Ishikawa (cell line): Measurements from ENCODE around the gene HIF1A.

Experiments used
- CEBPB ChIP-seq: IDR thresholded peaks from 2 replicates; pipeline ENCODE4 v1.6.1; 2012
- CREB1 ChIP-seq: IDR thresholded peaks from 2 replicates; pipeline ENCODE4 v1.6.1; 2012; ENCODE audit warnings: low read depth
- EGR1 ChIP-seq: IDR thresholded peaks from 2 replicates; pipeline ENCODE4 v1.6.1; 2012
- EP300 ChIP-seq: IDR thresholded peaks from 2 replicates; pipeline ENCODE4 v1.6.1; 2012; ENCODE audit warnings: borderline replicate concordance
- FOXM1 ChIP-seq: IDR thresholded peaks from 2 replicates; pipeline ENCODE4 v1.6.1; 2012; ENCODE audit warnings: low read depth, borderline replicate concordance
- NFIC ChIP-seq: IDR thresholded peaks from 2 replicates; pipeline ENCODE4 v1.6.1; 2012
- RAD21 ChIP-seq: IDR thresholded peaks from 2 replicates; pipeline ENCODE4 v1.6.1; 2012; ENCODE audit warnings: low read depth
- TAF1 ChIP-seq: IDR thresholded peaks from 2 replicates; pipeline ENCODE4 v1.6.1; 2012; ENCODE audit warnings: low read depth, mild to moderate bottlenecking
- TCF12 ChIP-seq: IDR thresholded peaks from 2 replicates; pipeline ENCODE4 v1.6.1; 2012; ENCODE audit warnings: low read depth
- TEAD4 ChIP-seq: IDR thresholded peaks from 2 replicates; pipeline ENCODE4 v1.6.1; 2012
- YY1 ChIP-seq: IDR thresholded peaks from 2 replicates; pipeline ENCODE4 v1.6.1; 2012; ENCODE audit warnings: low read depth
- ZBTB7A ChIP-seq: IDR thresholded peaks from 2 replicates; pipeline ENCODE4 v1.6.1; 2012; ENCODE audit warnings: low read depth
- TF ChIP-seq, protein P1 (sequence below): IDR thresholded peaks from 2 replicates; pipeline ENCODE4 v1.6.1; 2012; ENCODE audit warnings: low read depth, mild to moderate bottlenecking
- TF ChIP-seq, protein P2 (sequence below): IDR thresholded peaks from 2 replicates; pipeline ENCODE4 v1.6.1; 2012
- TF ChIP-seq, protein P3 (sequence below): IDR thresholded peaks from 2 replicates; pipeline ENCODE4 v1.6.1; 2012

The HIF1A gene

DNA sequence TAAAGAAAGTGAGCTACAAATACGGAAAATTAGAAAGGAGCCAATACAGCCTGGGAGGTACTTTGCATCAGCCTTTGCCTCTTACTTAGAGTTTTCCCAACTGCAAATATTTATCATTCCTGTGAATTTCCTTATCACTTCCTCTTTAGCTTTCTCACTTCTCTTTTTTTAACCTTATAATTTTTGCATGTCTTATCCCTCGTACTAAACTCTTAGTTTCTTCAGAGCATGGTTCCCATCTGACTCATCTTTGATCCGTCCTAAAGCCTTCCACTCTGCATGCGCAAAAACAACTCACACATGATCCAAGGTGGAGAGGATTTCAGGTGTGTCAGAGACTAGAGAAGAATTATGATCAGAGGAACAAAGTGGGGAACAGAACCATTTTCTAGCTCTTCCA lies 57.3 kb downstream of the HIF1A start:
- TF ChIP-seq, protein P1, sequence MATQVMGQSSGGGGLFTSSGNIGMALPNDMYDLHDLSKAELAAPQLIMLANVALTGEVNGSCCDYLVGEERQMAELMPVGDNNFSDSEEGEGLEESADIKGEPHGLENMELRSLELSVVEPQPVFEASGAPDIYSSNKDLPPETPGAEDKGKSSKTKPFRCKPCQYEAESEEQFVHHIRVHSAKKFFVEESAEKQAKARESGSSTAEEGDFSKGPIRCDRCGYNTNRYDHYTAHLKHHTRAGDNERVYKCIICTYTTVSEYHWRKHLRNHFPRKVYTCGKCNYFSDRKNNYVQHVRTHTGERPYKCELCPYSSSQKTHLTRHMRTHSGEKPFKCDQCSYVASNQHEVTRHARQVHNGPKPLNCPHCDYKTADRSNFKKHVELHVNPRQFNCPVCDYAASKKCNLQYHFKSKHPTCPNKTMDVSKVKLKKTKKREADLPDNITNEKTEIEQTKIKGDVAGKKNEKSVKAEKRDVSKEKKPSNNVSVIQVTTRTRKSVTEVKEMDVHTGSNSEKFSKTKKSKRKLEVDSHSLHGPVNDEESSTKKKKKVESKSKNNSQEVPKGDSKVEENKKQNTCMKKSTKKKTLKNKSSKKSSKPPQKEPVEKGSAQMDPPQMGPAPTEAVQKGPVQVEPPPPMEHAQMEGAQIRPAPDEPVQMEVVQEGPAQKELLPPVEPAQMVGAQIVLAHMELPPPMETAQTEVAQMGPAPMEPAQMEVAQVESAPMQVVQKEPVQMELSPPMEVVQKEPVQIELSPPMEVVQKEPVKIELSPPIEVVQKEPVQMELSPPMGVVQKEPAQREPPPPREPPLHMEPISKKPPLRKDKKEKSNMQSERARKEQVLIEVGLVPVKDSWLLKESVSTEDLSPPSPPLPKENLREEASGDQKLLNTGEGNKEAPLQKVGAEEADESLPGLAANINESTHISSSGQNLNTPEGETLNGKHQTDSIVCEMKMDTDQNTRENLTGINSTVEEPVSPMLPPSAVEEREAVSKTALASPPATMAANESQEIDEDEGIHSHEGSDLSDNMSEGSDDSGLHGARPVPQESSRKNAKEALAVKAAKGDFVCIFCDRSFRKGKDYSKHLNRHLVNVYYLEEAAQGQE = no peak
- TF ChIP-seq TEAD4 = no peak
- no peak for TF ChIP-seq EP300
- TF ChIP-seq CREB1 = no peak
- TF ChIP-seq TCF12 = no peak
- no peak for TF ChIP-seq ZBTB7A
- no peak for TF ChIP-seq EGR1
- TF ChIP-seq FOXM1 = no peak
- TF ChIP-seq, protein P2, sequence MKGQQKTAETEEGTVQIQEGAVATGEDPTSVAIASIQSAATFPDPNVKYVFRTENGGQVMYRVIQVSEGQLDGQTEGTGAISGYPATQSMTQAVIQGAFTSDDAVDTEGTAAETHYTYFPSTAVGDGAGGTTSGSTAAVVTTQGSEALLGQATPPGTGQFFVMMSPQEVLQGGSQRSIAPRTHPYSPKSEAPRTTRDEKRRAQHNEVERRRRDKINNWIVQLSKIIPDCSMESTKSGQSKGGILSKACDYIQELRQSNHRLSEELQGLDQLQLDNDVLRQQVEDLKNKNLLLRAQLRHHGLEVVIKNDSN = no peak
- no peak for TF ChIP-seq CEBPB
- TF ChIP-seq, protein P3, sequence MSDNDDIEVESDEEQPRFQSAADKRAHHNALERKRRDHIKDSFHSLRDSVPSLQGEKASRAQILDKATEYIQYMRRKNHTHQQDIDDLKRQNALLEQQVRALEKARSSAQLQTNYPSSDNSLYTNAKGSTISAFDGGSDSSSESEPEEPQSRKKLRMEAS = no peak
- TF ChIP-seq YY1 = no peak
- no peak for TF ChIP-seq NFIC
- TF ChIP-seq RAD21 = no peak
- no peak for TF ChIP-seq TAF1

DNA sequence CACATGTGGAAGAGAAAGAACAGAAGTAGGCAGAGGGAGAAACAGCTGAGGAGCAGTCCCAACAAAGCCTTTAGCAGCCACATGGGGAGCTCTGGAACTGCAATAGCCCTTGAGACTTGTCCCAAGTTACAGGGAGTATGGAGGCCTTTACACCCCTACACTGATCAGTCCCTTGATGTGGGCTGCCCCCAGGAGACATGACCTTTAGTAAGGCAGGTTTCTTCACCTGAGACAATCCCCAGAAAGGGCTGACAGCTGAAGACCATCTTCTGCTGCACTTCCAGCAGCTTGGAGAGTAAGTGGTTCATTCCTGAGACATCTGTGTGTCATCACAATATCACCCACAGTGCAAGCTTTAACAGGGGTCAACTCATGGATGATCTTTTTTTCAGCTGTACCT lies 58.3 kb downstream of the HIF1A start:
- TF ChIP-seq EP300 = no peak

- TF ChIP-seq EGR1 (no peak), TCF12 (peak; percentile 74)
These were observed 59.5 kb downstream of the HIF1A start for GRCh38 chr14:61754627-61755381.

DNA sequence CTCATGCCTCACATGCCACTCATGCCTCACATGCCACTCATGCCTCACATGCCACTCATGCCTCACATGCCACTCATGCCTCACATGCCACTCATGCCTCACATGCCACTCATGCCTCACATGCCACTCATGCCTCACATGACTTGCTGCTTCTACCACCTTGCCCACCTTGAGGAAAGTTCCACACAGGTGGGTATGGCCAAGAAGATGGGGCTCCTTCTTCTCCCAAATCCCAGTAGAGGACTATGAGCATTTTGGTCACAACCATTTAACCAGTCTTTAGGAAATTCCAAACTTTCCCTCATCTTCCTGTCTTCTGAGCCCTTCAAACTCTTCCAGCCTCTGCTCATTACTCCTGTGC lies 60.0 kb downstream of the HIF1A start:
- TF ChIP-seq TEAD4 = peak; percentile 99
- TF ChIP-seq EP300 = peak; percentile 66; the same call in 1 of the 2 replicates
- TF ChIP-seq TCF12 = peak; percentile 71
- TF ChIP-seq, protein P3 = 0 out of 2 replicates have a peak, but pooled peaks have one; percentile 13
- TF ChIP-seq, protein P2 = peak; percentile 56; the same call in 1 of the 2 replicates

- no peak for TF ChIP-seq NFIC
- TF ChIP-seq, protein P3 = no peak
- TF ChIP-seq EGR1 = no peak
These were observed 60.8 kb downstream of the HIF1A start for GRCh38 chr14:61756135-61756534.

GRCh38 chr14:61759878-61760277 lies 64.6 kb downstream of the HIF1A start:
- TF ChIP-seq TCF12 = no peak
- no peak for TF ChIP-seq CREB1
- TF ChIP-seq, protein P1 = no peak
- TF ChIP-seq FOXM1 = no peak

GRCh38 chr14:61761557-61761956 lies 66.2 kb downstream of the HIF1A start:
- TF ChIP-seq TEAD4 = no peak
- no peak for TF ChIP-seq TAF1
- TF ChIP-seq YY1 = no peak
- TF ChIP-seq, protein P2 = no peak
- no peak for TF ChIP-seq TCF12
- TF ChIP-seq ZBTB7A = no peak
- TF ChIP-seq, protein P3 = no peak
- no peak for TF ChIP-seq CEBPB
- TF ChIP-seq RAD21 = no peak
- no peak for TF ChIP-seq EGR1
- TF ChIP-seq EP300 = no peak
- no peak for TF ChIP-seq CREB1
- TF ChIP-seq, protein P1 = no peak
- no peak for TF ChIP-seq FOXM1
- no peak for TF ChIP-seq NFIC
